ENCODE measurements around the gene DEFB124.
"Not testable (repeated sequence)": the region's sequence is repeated elsewhere in the genome, so short reads cannot be mapped to it uniquely, and the experiment has no call there.

The DEFB124 gene

GRCh38 chr20:31502884-31503673, 28.2 kb upstream of the DEFB124 start:
- DNase-seq (ENCODE audit: low read depth), result peak; percentile 17
- peak; percentile 93 for TF ChIP-seq CTCF (IDR thresholded peaks at IDR 0.05; ENCODE audit: control insufficient read depth, insufficient read depth, low read depth, low read length, missing control alignments)
- not testable (repeated sequence) for H3K4me3 ChIP-seq (ENCODE audit: control insufficient read depth, low read depth, low read length)

- TF ChIP-seq CTCF (IDR thresholded peaks at IDR 0.05; ENCODE audit: control insufficient read depth, insufficient read depth, low read depth, low read length, missing control alignments), result no peak
- no peak for DNase-seq (ENCODE audit: low read depth)
- no peak overlapping the region for H3K4me3 ChIP-seq (ENCODE audit: control insufficient read depth, low read depth, low read length)
Observed at GRCh38 chr20:31500527-31500926, 25.6 kb upstream of the DEFB124 start.

- peak; percentile 38 for DNase-seq (ENCODE audit: low read depth)
- TF ChIP-seq CTCF (IDR thresholded peaks at IDR 0.05; ENCODE audit: control insufficient read depth, insufficient read depth, low read depth, low read length, missing control alignments), result no peak
Observed at GRCh38 chr20:31497838-31498540, 23.1 kb upstream of the DEFB124 start.

GRCh38 chr20:31496761-31497295, 21.9 kb upstream of the DEFB124 start:
- peak overlapping the region; percentile 6; the same call in 1 of the 2 replicates for H3K4me3 ChIP-seq (ENCODE audit: control insufficient read depth, low read depth, low read length)
- TF ChIP-seq CTCF (IDR thresholded peaks at IDR 0.05; ENCODE audit: control insufficient read depth, insufficient read depth, low read depth, low read length, missing control alignments), result no peak
- no peak for DNase-seq (ENCODE audit: low read depth)

More at GRCh38 chr20:31497838-31498540, 23.1 kb upstream of the DEFB124 start:
- no peak overlapping the region for H3K4me3 ChIP-seq (ENCODE audit: control insufficient read depth, low read depth, low read length)

GRCh38 chr20:31494131-31494530, 19.2 kb upstream of the DEFB124 start:
- H3K4me3 ChIP-seq (ENCODE audit: control insufficient read depth, low read depth, low read length), result no peak overlapping the region
- TF ChIP-seq CTCF (IDR thresholded peaks at IDR 0.05; ENCODE audit: control insufficient read depth, insufficient read depth, low read depth, low read length, missing control alignments), result peak; percentile 58
- DNase-seq (ENCODE audit: low read depth), result no peak

- DNase-seq (ENCODE audit: low read depth), result no peak
- no peak for TF ChIP-seq CTCF (IDR thresholded peaks at IDR 0.05; ENCODE audit: control insufficient read depth, insufficient read depth, low read depth, low read length, missing control alignments)
- H3K4me3 ChIP-seq (ENCODE audit: control insufficient read depth, low read depth, low read length), result no peak overlapping the region
Observed at GRCh38 chr20:31490752-31491151, 15.8 kb upstream of the DEFB124 start.
